Upper lobe of left lung (tissue), 4 donors: Measurements from ENCODE around the gene NAB1.
"Not testable (repeated sequence)": the region's sequence is repeated elsewhere in the genome, so short reads cannot be mapped to it uniquely, and the experiment has no call there.

Experiments used
- EP300 ChIP-seq, 4 donors: sonication (generic); formaldehyde crosslinking; IDR thresholded peaks; one replicate each; pipeline ENCODE4 v1.5.1; 2017; ENCODE audit warnings: antibody characterized with exemption in 4 of 4, control low read depth in 2 of 4
- POLR2A ChIP-seq, 4 donors: fragments of 450-650 bp; IDR thresholded peaks; one replicate each; pipeline ENCODE4 v1.5.1; 2016 to 2017; ENCODE audit warnings: antibody characterized with exemption in 4 of 4, mild to moderate bottlenecking in 2 of 4
- POLR2AphosphoS5 ChIP-seq, 2 donors: sonication (generic); formaldehyde crosslinking; IDR thresholded peaks; one replicate each; pipeline ENCODE4 v1.5.1; 2017; ENCODE audit warnings: antibody characterized with exemption in 2 of 2
- TF ChIP-seq, protein P1 (sequence below), 6 experiments: fragments of 450-650 bp in 4 of 6; fragments of 200-600 bp in 2 of 6; sonication (generic) in 2 of 6; IDR thresholded peaks; one replicate each; pipeline ENCODE4 v1.5.1; 2016 to 2019; ENCODE audit warnings: antibody characterized with exemption in 6 of 6

DNA sequence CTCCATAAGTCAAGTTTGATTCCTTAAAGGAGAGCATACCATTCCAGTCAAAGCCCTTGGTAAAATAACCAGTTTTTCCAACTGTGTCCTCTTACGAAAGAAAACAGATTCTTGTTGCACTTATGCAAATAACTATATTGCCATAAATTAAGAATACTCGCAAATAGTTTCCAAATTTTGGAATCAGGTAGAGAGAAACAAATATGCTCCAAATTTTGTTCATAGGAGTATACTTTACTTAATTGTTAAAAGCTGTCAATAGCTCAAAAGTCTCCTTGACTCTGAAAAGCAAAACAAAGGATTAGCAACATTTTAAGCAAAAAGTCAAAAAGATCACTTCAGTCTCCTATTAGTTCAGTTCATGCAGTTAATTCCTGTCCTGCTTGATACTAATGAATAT, 38.4 kb upstream of the NAB1 start:
- TF ChIP-seq POLR2AphosphoS5, POLR2A, EP300 (IDR thresholded peaks at IDR 0.05): not testable (repeated sequence)
- TF ChIP-seq, protein P1, sequence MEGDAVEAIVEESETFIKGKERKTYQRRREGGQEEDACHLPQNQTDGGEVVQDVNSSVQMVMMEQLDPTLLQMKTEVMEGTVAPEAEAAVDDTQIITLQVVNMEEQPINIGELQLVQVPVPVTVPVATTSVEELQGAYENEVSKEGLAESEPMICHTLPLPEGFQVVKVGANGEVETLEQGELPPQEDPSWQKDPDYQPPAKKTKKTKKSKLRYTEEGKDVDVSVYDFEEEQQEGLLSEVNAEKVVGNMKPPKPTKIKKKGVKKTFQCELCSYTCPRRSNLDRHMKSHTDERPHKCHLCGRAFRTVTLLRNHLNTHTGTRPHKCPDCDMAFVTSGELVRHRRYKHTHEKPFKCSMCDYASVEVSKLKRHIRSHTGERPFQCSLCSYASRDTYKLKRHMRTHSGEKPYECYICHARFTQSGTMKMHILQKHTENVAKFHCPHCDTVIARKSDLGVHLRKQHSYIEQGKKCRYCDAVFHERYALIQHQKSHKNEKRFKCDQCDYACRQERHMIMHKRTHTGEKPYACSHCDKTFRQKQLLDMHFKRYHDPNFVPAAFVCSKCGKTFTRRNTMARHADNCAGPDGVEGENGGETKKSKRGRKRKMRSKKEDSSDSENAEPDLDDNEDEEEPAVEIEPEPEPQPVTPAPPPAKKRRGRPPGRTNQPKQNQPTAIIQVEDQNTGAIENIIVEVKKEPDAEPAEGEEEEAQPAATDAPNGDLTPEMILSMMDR (IDR thresholded peaks at IDR 0.05) = not testable (repeated sequence)
